ENCODE results near the gene SLC1A7.

GRCh38 chr1:53153752-53154151, 11.3 kb upstream of the SLC1A7 start:
- TF ChIP-seq, protein P1, sequence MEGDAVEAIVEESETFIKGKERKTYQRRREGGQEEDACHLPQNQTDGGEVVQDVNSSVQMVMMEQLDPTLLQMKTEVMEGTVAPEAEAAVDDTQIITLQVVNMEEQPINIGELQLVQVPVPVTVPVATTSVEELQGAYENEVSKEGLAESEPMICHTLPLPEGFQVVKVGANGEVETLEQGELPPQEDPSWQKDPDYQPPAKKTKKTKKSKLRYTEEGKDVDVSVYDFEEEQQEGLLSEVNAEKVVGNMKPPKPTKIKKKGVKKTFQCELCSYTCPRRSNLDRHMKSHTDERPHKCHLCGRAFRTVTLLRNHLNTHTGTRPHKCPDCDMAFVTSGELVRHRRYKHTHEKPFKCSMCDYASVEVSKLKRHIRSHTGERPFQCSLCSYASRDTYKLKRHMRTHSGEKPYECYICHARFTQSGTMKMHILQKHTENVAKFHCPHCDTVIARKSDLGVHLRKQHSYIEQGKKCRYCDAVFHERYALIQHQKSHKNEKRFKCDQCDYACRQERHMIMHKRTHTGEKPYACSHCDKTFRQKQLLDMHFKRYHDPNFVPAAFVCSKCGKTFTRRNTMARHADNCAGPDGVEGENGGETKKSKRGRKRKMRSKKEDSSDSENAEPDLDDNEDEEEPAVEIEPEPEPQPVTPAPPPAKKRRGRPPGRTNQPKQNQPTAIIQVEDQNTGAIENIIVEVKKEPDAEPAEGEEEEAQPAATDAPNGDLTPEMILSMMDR (IDR thresholded peaks at IDR 0.05; ENCODE audit: insufficient read depth, low read length, poor library complexity, severe bottlenecking) = no peak
- no peak for TF ChIP-seq EZH2phosphoT487 (conservative IDR thresholded peaks at IDR 0.05; ENCODE audit: low read length)
